ENCODE results near the gene RNF112.
A peak's percentile ranks its signal among the peaks of the same experiment; 100 is the strongest.

RNF112 gene

DNA sequence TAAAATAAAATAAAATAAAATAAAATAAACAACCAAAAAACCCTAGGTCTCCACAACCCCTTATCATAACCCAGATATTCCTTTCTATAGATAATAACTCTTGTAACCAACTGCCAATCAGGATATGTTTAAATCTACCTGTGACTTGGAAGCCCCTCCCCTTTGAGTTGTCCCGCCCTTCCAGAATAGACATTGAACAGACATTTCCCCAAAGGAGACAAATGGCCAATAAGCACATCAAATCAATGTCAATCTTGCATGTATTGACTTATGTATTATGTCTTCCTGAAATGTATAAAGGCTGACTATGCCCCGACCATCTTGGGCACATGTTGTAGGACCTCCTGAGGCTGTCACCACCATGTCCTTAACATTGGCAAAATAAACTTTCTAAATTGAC lies 34.2 kb upstream of the RNF112 start:
- peak; percentile 67 for DNase-seq

DNA sequence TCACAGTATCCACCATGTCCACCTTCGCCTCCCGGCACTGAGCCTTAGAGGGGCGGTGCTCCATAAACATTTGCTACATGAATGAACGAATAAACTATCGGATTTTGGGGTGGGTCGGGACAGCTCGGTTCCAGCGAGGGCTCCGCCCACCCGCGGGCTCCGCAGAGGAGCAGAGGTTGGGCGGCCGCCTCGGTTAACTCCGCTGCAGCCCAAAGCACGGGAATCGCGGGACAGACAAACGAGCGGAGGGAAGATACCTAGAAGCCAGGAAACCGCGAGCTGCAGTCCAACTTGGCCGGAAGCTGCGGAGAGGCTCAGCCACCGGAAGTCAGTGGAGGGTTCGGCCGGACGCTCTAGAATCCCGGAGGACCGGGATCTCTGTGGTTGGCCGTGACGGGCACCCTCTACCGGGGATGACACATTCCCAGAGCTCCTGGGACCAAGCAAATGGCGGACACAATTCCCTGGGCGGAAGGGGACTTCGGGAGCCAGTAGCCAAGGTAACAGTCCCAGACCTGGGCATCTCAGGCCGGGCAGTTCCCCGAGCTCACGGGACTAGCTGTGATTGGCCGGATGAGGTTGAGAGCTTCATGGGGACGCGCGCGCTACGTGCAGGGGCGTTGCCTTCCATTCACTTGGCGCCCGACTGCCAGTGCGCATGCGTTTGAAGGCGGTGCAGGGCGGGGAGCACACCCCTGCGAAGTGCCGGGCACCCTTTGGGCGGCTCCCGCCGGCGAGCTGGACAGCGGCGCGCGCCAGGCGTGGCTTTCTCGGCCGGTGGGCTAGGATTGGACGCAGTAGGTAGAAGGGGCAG lies 33.2 kb upstream of the RNF112 start:
- DNase-seq = peak; percentile 100

DNA sequence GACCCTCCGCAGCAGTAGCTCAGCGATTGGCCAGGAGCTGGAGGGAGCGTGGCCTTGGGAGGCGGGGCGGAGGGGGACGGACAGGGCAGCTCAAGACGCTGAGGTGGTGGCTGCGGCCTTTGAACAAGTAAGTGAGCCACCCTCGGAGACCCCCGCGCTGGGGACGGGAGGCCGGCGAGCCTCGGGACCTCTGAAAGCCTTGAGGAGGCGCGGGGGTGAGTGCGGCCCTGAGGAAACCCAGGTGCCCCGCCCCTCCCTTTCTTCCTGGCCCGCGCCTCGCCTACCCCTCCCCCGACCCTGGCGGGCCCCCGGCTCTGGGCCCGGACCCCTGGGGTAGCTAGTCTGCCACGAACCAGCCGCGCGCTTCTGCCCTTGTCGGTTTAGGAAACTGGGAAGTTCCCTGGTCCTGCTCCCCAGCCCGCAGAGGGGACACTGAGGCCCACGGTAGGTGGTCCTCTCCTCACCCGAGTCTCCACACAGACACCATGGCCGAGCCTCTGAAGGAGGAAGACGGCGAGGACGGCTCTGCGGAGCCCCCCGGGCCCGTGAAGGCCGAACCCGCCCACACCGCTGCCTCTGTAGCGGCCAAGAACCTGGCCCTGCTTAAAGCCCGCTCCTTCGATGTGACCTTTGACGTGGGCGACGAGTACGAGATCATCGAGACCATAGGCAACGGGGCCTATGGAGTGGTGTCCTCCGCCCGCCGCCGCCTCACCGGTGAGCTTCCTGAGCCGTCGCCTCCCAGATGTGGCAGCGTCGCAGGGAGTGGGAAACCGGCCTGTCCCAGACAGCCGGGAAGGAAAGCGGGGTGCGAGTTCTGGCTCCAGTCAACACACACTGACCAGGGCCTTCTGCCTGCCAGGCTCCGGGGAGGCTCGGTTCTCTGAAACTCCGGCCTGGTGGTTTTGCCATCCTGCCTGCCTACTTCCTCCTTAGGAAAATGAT lies 32.3 kb upstream of the RNF112 start, which contains the start of gene MAPK7:
TSS of gene MAPK7 (plus strand) at position 83 of the 945 bp plus-strand sequence. CDS start at position 486, 403 bp downstream.
- DNase-seq = no peak

DNA sequence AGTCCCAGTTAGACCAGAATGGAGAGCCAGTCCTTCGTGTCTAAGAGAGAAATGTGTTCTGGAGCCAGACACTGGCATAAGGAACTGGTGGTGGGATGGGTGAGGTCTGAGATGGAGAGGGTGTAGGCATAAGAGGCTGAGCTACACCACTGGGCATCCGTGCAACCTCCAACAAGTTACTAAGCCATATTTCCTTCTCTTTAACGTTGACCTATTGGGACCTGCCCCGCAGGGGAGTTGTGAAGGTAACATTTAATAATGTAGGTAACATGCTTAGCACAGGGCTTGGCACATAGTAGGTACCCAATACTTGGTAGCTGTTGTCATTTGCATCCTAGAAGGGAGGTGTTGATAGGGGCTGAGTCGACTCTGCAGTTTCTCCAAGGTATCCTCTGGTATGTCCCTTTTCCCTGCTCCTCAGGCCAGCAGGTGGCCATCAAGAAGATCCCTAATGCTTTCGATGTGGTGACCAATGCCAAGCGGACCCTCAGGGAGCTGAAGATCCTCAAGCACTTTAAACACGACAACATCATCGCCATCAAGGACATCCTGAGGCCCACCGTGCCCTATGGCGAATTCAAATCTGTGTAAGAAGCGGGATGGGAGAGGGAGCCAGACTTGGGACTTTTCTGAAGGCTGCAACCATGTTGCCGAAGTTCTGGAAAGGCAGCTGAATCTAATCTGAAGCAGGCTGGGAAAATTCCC lies 31.5 kb upstream of the RNF112 start:
- DNase-seq = no peak

DNA sequence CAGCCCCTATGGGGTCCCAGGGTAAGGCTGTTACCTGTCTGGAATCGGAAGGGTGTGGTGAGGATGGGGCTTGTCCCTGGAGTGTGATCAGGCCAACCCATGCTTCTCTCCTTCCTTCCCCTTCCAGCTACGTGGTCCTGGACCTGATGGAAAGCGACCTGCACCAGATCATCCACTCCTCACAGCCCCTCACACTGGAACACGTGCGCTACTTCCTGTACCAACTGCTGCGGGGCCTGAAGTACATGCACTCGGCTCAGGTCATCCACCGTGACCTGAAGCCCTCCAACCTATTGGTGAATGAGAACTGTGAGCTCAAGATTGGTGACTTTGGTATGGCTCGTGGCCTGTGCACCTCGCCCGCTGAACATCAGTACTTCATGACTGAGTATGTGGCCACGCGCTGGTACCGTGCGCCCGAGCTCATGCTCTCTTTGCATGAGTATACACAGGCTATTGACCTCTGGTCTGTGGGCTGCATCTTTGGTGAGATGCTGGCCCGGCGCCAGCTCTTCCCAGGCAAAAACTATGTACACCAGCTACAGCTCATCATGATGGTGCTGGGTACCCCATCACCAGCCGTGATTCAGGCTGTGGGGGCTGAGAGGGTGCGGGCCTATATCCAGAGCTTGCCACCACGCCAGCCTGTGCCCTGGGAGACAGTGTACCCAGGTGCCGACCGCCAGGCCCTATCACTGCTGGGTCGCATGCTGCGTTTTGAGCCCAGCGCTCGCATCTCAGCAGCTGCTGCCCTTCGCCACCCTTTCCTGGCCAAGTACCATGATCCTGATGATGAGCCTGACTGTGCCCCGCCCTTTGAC lies 30.3 kb upstream of the RNF112 start:
- DNase-seq = no peak

DNA sequence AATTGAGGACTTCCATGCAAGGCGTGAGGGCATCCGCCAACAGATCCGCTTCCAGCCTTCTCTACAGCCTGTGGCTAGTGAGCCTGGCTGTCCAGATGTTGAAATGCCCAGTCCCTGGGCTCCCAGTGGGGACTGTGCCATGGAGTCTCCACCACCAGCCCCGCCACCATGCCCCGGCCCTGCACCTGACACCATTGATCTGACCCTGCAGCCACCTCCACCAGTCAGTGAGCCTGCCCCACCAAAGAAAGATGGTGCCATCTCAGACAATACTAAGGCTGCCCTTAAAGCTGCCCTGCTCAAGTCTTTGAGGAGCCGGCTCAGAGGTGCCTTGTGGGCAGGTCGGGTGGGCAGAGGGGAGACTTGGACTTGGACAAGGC lies 29.7 kb upstream of the RNF112 start:
- DNase-seq = no peak

DNA sequence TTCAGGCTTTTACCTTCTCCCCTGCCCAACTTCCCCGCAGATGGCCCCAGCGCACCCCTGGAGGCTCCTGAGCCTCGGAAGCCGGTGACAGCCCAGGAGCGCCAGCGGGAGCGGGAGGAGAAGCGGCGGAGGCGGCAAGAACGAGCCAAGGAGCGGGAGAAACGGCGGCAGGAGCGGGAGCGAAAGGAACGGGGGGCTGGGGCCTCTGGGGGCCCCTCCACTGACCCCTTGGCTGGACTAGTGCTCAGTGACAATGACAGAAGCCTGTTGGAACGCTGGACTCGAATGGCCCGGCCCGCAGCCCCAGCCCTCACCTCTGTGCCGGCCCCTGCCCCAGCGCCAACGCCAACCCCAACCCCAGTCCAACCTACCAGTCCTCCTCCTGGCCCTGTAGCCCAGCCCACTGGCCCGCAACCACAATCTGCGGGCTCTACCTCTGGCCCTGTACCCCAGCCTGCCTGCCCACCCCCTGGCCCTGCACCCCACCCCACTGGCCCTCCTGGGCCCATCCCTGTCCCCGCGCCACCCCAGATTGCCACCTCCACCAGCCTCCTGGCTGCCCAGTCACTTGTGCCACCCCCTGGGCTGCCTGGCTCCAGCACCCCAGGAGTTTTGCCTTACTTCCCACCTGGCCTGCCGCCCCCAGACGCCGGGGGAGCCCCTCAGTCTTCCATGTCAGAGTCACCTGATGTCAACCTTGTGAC lies 29.1 kb upstream of the RNF112 start:
- DNase-seq = no peak

DNA sequence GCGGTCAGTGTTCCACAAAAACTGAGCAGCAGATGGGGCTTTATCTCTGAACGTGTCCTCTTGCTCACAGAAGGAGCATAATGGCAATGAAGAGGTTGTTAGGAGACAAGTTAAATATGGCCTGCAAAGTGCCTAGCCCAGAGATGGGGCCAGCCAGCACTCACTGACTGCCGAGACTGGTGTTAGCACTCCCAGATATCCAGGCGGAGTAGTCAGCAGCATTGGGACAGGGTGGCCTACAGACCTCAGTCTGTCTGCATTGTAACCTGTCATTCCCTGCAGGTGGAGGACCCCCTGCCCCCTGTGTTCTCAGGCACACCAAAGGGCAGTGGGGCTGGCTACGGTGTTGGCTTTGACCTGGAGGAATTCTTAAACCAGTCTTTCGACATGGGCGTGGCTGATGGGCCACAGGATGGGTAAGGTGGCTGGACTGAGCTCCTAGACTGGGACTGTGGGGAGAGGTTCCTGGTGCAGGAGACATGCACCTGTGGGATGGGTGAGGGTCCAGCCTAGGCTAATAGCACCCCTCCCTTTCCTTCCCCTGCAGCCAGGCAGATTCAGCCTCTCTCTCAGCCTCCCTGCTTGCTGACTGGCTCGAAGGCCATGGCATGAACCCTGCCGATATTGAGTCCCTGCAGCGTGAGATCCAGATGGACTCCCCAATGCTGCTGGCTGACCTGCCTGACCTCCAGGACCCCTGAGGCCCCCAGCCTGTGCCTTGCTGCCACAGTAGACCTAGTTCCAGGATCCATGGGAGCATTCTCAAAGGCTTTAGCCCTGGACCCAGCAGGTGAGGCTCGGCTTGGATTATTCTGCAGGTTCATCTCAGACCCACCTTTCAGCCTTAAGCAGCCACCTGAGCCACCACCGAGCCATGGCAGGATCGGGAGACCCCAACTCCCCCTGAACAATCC lies 28.2 kb upstream of the RNF112 start:
- no peak for DNase-seq

DNA sequence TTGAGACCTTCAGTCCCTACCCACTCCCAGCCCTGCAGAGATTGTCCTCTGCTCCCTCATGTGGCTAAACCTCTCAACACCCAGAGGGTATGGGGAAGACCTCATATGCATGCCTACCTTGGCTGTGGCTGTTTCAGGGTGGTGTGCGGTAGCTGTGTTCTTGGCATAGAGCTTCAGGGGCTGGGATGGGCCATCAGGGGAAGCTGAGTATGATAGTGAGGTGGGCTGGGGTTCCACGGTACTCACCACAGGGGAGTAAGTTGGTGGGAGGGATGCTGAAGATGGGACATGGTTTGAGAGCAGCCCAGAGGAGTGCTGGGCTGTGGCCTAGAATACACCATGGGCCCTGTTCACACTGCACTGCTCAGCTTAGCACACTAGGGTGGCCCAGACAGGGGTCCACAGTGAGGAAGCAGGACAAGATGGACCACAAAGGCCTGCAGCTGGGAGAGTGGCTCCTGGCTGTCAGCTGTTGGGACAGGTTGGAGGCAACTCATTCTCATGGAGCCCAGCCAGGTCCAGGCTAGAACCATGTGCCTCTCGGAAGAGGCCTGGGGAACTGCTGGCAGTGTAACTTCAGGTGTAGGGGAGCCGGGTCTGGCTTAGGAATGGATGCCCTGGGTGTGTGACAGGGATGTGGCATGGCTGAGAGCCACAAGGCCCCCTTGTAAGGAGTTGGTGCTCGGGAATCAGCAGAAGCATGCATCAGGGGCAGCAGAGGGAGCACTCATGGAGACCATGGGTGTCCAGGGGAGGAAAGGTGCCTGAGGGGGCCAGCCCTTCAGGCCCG lies 27.2 kb upstream of the RNF112 start:
- no peak for DNase-seq

DNA sequence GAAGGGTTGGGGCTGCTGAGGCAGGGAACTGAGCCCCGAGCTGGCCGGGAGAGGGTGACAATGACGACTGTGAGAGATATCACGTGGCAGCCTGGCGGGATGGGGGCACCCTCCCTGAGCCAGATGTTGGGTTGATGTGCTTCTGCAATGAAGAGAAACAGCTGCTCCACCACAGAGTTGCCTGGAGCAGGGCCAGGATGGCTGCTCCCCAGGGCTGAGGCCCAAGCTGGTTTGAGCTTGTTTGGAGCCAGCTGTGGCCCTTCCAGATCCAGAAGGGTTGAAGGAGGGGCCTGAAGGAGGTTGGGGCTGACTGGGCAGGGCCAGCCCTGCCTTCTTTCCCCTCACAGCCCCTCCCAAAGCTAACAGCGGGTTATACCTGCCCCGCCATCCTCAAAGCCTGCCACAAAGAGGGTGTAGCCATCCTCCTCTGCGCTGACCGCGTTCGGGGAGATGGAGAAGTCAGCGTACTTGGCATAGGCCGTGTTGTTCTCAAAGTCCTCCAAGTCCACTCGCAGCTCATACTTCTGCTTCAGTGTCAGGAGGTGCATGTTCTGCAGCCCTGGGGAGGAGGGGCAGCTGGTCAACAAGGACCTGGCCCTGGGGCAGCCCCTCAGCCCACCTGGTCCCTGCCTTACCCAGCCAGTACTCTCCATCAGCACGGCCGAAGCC lies 26.2 kb upstream of the RNF112 start:
- DNase-seq = peak; percentile 11

DNA sequence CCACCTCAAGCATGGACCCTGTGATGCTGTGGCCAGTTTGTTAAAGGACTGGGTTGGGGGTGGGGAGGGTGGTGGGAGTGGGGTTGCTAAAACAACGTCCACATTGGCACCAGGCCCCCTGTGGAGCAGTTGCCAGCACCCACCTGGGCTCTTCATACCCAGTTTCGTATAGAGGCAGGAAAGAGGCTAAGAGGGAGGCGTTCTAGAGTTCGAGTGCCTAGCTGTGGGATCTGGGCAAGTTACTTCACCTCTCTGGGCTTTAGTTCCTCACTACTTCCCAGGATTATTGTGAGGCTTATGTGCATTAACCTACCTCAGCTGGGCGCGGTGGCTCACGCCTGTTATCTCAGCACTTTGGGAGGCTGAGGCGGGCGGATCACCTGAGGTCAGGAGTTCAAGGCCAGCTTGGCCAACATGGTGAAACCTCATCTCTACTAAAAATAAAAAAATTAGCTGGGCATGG lies 25.5 kb upstream of the RNF112 start:
- DNase-seq = no peak

DNA sequence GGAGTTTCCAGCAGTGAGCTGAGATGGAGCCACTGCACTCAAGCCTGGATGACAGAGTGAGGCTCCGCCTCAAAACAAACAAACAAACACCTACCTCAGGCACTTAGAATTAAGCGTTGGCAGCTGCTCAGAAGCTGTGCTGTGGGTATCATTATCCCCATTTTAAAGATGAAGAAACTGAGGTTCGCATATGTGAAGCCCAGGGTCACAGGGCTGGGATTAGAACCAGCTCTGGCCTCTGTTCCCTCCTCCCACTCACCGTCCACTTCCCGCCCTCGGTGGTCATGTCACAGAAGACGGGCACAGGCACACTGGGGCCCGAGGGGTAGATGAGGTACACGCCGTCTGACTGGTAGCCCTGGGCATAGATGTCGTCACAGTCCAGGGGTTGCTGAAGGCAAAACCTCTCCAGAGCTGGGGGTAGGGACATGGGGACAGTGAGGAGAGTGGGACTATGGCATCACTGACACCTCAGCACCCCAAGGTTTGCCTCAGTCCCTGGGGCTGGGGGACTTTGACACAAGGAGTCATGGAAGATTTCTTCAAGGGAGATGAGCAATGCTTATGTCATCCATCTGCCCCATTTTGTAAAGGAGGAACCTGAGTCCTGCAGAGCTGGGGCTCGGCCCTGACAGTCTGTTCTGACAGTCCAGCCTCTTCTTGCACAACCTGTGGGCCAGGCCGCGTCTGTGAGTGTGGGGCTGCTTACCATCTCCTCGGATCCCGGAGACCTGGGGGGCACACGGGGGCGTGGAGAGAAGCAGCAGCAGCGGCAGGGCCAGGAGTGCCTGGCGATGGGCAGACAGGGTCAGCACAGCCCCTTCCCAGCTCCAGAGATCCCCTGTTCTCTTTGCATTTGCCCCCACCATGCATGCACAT lies 24.7 kb upstream of the RNF112 start:
- peak; percentile 4 for DNase-seq

DNA sequence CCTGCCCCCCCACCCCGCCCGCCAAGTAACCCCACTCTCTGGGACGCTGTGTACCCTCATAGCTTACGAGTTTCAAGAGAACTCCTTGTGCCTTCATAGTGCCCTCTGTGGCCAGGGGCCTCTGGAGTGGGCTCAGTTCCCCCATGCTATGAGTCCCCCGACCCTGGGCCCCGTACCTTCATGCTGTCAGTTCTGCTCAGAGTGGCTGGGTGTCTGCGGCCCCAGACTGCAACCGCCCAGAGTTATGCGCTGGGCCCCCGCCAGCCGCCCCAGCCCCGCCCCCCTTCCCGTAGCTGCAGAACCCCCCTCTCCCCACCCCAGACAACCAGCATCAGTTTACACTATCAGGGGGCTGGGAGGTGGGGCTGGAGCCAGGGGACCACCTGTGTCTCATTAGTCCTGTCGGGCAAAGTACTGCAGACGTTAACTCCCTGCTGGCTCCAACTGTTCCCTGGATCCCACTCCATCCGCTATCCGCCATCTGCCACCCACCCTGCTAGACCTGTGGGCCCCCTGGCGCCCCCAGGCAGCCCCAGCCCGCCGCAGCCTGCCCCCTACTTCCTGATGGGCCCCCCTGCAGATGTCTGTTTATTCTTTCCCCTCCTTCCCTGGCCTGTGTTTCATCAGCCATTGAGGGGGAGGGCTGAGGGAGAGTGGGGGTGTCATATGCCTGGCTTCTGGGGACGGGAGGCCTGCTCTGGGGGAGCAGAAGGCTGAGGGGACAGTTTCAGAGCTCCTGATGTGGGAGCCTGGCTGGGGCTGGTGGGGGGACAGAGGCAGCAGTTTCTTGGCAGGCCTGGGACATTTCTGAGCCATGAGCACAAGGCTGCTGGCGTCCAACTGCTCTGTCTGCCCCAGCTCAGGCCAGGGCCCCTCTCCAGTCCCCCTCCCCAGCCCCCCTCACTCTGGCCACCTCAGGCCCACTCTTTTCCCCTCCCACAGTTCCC lies 23.8 kb upstream of the RNF112 start, which contains the start of gene MFAP4:
TSS of gene MFAP4 (minus strand) at position 217 of the 947 bp plus-strand sequence. CDS start at position 182, 35 bp downstream.
- peak; percentile 64 for DNase-seq

DNA sequence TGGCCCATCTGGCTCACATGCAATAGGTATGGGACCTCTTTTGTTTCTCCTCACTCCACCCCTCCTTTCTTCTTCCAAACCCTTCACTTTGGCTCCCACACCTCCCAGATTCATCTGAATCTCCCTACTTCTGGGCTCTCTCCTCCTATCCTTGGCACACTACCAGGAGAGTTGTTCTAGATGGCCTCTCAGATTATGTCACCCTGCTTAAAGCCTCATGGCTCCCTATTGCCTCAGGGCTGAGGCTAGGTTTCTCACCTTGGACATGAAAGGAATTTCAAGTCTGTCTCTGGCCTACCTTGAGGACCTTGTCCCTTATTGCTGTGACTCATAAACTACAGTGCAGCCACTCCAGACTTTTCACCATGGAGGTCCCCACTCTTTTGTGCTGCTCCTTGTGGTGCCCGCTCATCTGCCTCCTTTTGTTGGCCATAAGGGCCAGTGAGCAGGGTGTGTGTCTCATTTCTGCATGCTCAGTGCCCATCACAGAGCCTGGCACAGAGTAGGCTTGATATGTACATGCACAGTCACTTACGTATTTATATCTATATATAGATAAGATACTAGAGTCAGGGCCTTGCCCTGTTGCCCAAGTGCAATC lies 23.0 kb upstream of the RNF112 start:
- DNase-seq = no peak

DNA sequence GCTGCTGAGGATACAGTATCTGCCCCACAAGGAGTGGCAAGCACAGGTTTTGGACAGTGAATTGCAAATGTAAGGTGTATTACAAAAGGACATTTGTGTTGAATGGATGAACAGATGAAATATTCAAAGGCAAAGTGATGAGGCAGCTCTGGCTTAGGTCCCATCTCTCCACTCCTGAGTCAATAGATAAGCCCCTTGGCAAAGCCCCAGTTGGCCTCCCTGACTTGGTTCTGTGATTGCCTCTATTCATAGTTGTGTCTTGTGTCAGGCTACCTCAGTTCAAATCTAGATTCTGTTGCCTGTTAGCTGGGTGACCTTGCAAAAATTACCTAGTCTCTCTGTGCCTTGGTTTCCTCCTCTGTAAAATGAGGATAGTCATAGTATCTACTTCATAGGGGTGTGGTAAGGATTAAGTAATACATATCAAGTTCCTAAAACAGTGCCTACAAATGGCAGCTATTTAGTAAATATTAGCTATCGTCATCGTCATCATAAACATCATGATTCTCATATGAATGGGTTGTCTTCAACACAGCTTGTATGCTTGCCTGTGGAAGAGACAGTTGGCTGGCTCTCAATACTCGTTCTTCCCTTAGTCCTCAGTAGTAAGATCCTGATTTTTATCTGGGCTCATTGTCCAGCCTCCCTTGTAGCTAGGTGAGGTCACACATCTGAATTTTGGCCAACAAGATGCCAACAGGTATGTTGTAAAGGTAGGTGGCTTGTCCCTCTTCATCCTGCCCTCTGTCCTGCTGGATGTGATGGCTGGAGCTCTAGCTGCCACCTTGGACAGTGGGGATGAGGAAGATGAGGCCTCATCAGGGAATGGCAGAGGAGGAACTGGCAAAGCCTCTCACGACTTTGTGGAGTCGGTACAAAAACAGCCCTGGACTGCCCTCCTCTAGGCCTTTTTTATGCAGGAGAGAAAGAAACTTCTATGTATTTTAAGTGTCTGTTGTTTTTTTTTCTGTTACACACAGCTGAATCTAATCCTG lies 21.9 kb upstream of the RNF112 start:
- no peak for DNase-seq

Data from NCI-H1105 treated with DMSO at 0.1 percent for 48 hours (cell line).